COLO668 (cell line): ENCODE results near the gene VWA1.
"Not testable (repeated sequence)": the region's sequence is repeated elsewhere in the genome, so short reads cannot be mapped to it uniquely, and the experiment has no call there.

Experiments
- DNase-seq: peaks from one replicate; lab custom pipeline; 2025; ENCODE audit not compliant: unreplicated experiment; lab: John Stamatoyannopoulos, UW

Gene VWA1

GRCh38 chr1:1422465-1423244 lies 12.8 kb upstream of the VWA1 start:
- no peak for DNase-seq

- no peak for DNase-seq
Observed at GRCh38 chr1:1423245-1423597, 12.3 kb upstream of the VWA1 start.

- no peak for DNase-seq
Observed at GRCh38 chr1:1424707-1425106, 10.8 kb upstream of the VWA1 start.

GRCh38 chr1:1425426-1425752 lies 10.1 kb upstream of the VWA1 start:
- no peak for DNase-seq

- peak; percentile 51 for DNase-seq
Observed at GRCh38 chr1:1425753-1426495, 9.6 kb upstream of the VWA1 start.

- DNase-seq = no peak
Observed at GRCh38 chr1:1426496-1427105, 8.9 kb upstream of the VWA1 start.

- peak; percentile 72 for DNase-seq
Observed at GRCh38 chr1:1427106-1427819, 8.2 kb upstream of the VWA1 start.

- DNase-seq = no peak
Observed at GRCh38 chr1:1427820-1428148, 7.7 kb upstream of the VWA1 start.

- DNase-seq = no peak
Observed at GRCh38 chr1:1428174-1428573, 7.3 kb upstream of the VWA1 start.

GRCh38 chr1:1428967-1429366 lies 6.5 kb upstream of the VWA1 start:
- DNase-seq = not testable (repeated sequence)

- peak; percentile 50 for DNase-seq
Observed at GRCh38 chr1:1429671-1430073, 5.8 kb upstream of the VWA1 start.

GRCh38 chr1:1430114-1430982 lies 5.1 kb upstream of the VWA1 start:
- peak; percentile 92 for DNase-seq

- DNase-seq = no peak
Observed at GRCh38 chr1:1430992-1431844, 4.3 kb upstream of the VWA1 start.

- peak; percentile 54 for DNase-seq
Observed at GRCh38 chr1:1431845-1432273, 3.6 kb upstream of the VWA1 start.

- peak; percentile 72 for DNase-seq
Observed at GRCh38 chr1:1432274-1432950, 3.1 kb upstream of the VWA1 start.

- peak; percentile 99 for DNase-seq
Observed at GRCh38 chr1:1432951-1433803, 2.3 kb upstream of the VWA1 start.

GRCh38 chr1:1433804-1434130 lies 1.7 kb upstream of the VWA1 start:
- peak; percentile 73 for DNase-seq

GRCh38 chr1:1434131-1434823 lies 1.2 kb upstream of the VWA1 start:
- peak; percentile 71 for DNase-seq
